HEK293 (cell line): Measurements from ENCODE around the gene ACTRT2.

Experiments used
- CTCF ChIA-PET: fragments of 350-600 bp; formaldehyde crosslinking; extraction: SDS; loops from one replicate; lab custom pipeline; 2021; ENCODE audit warnings: antibody characterized with exemption; lab: Yijun Ruan, JAX
- POLR2A ChIA-PET: fragments of 300-600 bp; formaldehyde crosslinking; extraction: SDS; loops from one replicate; lab custom pipeline; 2020; ENCODE audit warnings: antibody characterized with exemption, inconsistent platforms; lab: Yijun Ruan, JAX
- H3K27ac ChIP-seq: fragments of 200-500 bp; sonication (Bioruptor generic); 2 replicates; pipeline ENCODE4 v1.5.1; 2014; ENCODE audit warnings: low read depth, low read length, control low read depth, inconsistent platforms; ENCODE audit errors: extremely low read depth
- H3K36me3 ChIP-seq, 2 experiments: fragments of 200-500 bp in 1 of 2; sonication (Bioruptor generic) in 1 of 2; 1 replicate in 1 of 2; 2 replicates in 1 of 2; pipeline ENCODE4 v1.5.1; 2014 to 2017; ENCODE audit warnings: inconsistent platforms in 2 of 2, low read length in 2 of 2; ENCODE audit not compliant: control insufficient read depth in 2 of 2, insufficient read depth in 1 of 2
- H3K4me1 ChIP-seq: fragments of 200-500 bp; sonication (Bioruptor generic); 2 replicates; pipeline ENCODE4 v1.5.1; 2014; ENCODE audit warnings: mild to moderate bottlenecking, low read length, inconsistent platforms; ENCODE audit not compliant: control insufficient read depth, insufficient read depth
- H3K4me3 ChIP-seq: 2 replicates; pipeline ENCODE4 v1.5.1; 2011; ENCODE audit warnings: low read depth, mild to moderate bottlenecking, control low read depth, low read length, moderate library complexity
- H3K9me3 ChIP-seq: fragments of 200-500 bp; sonication (Bioruptor generic); 2 replicates; pipeline ENCODE4 v1.5.1; 2014; ENCODE audit warnings: low read depth, low read length, inconsistent platforms; ENCODE audit not compliant: control insufficient read depth, insufficient read depth
- ATF2 ChIP-seq: fragments of 450-650 bp; formaldehyde crosslinking; IDR thresholded peaks from 2 replicates; pipeline ENCODE4 v1.5.1; 2016; ENCODE audit warnings: missing biosample characterization, missing genetic modification characterization, low read depth
- BCL11A ChIP-seq: fragments of 450-650 bp; formaldehyde crosslinking; IDR thresholded peaks from 2 replicates; pipeline ENCODE4 v1.5.1; 2016; ENCODE audit warnings: low read depth, missing biosample characterization, missing genetic modification characterization
- BCL6B ChIP-seq: fragments of 450-650 bp; formaldehyde crosslinking; IDR thresholded peaks from 2 replicates; pipeline ENCODE4 v1.5.1; 2017; ENCODE audit warnings: missing biosample characterization, missing genetic modification characterization
- GLI4 ChIP-seq: fragments of 450-650 bp; formaldehyde crosslinking; IDR thresholded peaks from 2 replicates; pipeline ENCODE4 v1.5.1; 2016; ENCODE audit warnings: missing biosample characterization, missing genetic modification characterization
- PBX3 ChIP-seq: sonication (generic); formaldehyde crosslinking; IDR thresholded peaks from 2 replicates; pipeline ENCODE4 v1.8.1; 2022; ENCODE audit warnings: mild to moderate bottlenecking, moderate library complexity, missing genetic modification reagents
- WT1 ChIP-seq: fragments of 450-650 bp; formaldehyde crosslinking; IDR thresholded peaks from 2 replicates; pipeline ENCODE4 v1.5.1; 2016; ENCODE audit warnings: missing biosample characterization, missing genetic modification characterization
- YY2 ChIP-seq: fragments of 450-650 bp; formaldehyde crosslinking; IDR thresholded peaks from 2 replicates; pipeline ENCODE4 v1.5.1; 2016; ENCODE audit warnings: missing biosample characterization, missing genetic modification characterization
- ZNF146 ChIP-seq: fragments of 450-650 bp; formaldehyde crosslinking; IDR thresholded peaks from 2 replicates; pipeline ENCODE4 v1.5.1; 2016; ENCODE audit warnings: missing biosample characterization, missing genetic modification characterization
- ZNF350 ChIP-seq: fragments of 450-650 bp; formaldehyde crosslinking; IDR thresholded peaks from 2 replicates; pipeline ENCODE4 v1.5.0; 2017; ENCODE audit warnings: missing biosample characterization, mild to moderate bottlenecking, missing genetic modification characterization
- ZNF473 ChIP-seq: fragments of 450-650 bp; formaldehyde crosslinking; IDR thresholded peaks from 2 replicates; pipeline ENCODE4 v1.5.1; 2017; ENCODE audit warnings: missing biosample characterization, missing genetic modification characterization
- ZNF529 ChIP-seq: fragments of 450-650 bp; formaldehyde crosslinking; IDR thresholded peaks from 2 replicates; pipeline ENCODE4 v1.5.1; 2017; ENCODE audit warnings: missing genetic modification characterization, missing biosample characterization; ENCODE audit not compliant: insufficient replicate concordance
- ZNF544 ChIP-seq: fragments of 450-650 bp; formaldehyde crosslinking; IDR thresholded peaks from 2 replicates; pipeline ENCODE4 v1.5.0; 2017; ENCODE audit warnings: missing biosample characterization, missing genetic modification characterization
- ZNF555 ChIP-seq: fragments of 450-650 bp; formaldehyde crosslinking; conservative IDR thresholded peaks from 2 replicates; pipeline ENCODE4 v1.5.1; 2017; ENCODE audit warnings: missing biosample characterization, mild to moderate bottlenecking, missing genetic modification characterization, inconsistent platforms
- ZNF585B ChIP-seq: fragments of 450-650 bp; formaldehyde crosslinking; IDR thresholded peaks from 2 replicates; pipeline ENCODE4 v1.5.1; 2016; ENCODE audit warnings: missing biosample characterization, missing genetic modification characterization
- ZNF626 ChIP-seq: fragments of 450-650 bp; sonication (Bioruptor Pico); formaldehyde crosslinking; IDR thresholded peaks from 2 replicates; pipeline ENCODE4 v1.5.1; 2018; ENCODE audit warnings: missing biosample characterization, missing genetic modification characterization, inconsistent platforms
- ZNF664 ChIP-seq: fragments of 450-650 bp; formaldehyde crosslinking; IDR thresholded peaks from 2 replicates; pipeline ENCODE4 v1.5.1; 2016; ENCODE audit warnings: missing biosample characterization, missing genetic modification characterization
- ZNF677 ChIP-seq: fragments of 450-650 bp; IDR thresholded peaks from 2 replicates; pipeline ENCODE4 v1.5.0; 2018; ENCODE audit warnings: missing biosample characterization, mild to moderate bottlenecking, missing genetic modification characterization, moderate library complexity
- TF ChIP-seq, protein P1 (sequence below): fragments of 450-650 bp; formaldehyde crosslinking; IDR thresholded peaks from 2 replicates; pipeline ENCODE4 v1.5.1; 2017; ENCODE audit warnings: missing biosample characterization, missing genetic modification characterization
- TF ChIP-seq, protein P2 (sequence below): fragments of 450-650 bp; formaldehyde crosslinking; conservative IDR thresholded peaks from 2 replicates; pipeline ENCODE4 v1.5.1; 2016; ENCODE audit warnings: low read depth, missing biosample characterization, missing genetic modification characterization
- TF ChIP-seq, protein P3 (sequence below): fragments of 450-650 bp; formaldehyde crosslinking; IDR thresholded peaks from 2 replicates; pipeline ENCODE4 v1.5.1; 2016; ENCODE audit warnings: missing biosample characterization, missing genetic modification characterization, borderline replicate concordance

ACTRT2 gene

GRCh38 chr1:3024588-3024987 lies 3.3 kb downstream of the ACTRT2 start:
- TF ChIP-seq ZNF664 (tag by site-specific recombination): no peak
- TF ChIP-seq ZNF544: no peak
- TF ChIP-seq ATF2: no peak
- TF ChIP-seq ZNF529: no peak
- TF ChIP-seq GLI4 (tag by site-specific recombination): no peak
- TF ChIP-seq ZNF555 (tag by site-specific recombination): no peak
- no peak for TF ChIP-seq PBX3 (CRISPR knock-in tag)
- TF ChIP-seq ZNF350 (tag by site-specific recombination): no peak
- no peak for TF ChIP-seq BCL11A (tag by site-specific recombination)
- no peak for TF ChIP-seq ZNF585B (tag by site-specific recombination)
- TF ChIP-seq ZNF473 (tag by site-specific recombination): no peak
- POLR2A ChIA-PET: no interaction called here
- CTCF ChIA-PET: interaction anchor here (0.7 to 2.3 kb wide), 5 partner anchors 12 to 429 kb away, joined by 3 to 10 read pairs (median 3); no protein-coding TSS in a partner anchor

DNA sequence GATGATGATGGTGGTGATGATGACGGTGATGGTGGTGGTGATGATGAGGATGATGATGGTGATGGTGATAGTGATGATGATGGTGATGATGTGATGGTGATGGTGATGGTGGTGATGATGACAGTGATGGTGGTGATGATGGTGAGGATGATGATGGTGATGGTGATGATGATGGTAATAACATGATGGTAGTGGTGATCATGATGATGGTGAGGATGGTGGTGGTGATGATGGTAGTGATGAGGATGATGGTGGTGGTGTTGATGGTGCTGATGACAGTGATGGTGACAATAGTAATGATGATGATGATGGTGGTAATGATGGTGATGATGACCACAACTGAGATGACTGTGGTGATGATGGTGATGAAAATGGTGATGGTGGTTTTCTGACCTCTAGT lies 4.9 kb downstream of the ACTRT2 start:
- POLR2A ChIA-PET: no interaction called here
- CTCF ChIA-PET: no interaction called here
- Histone ChIP-seq H3K4me3 (no peak overlapping the region), H3K4me1 (no peaks in the 10 kb centered on the region), H3K36me3 (no peaks in the 10 kb centered on the region), H3K27ac (no peak overlapping the region), H3K9me3 (no peaks in the 10 kb centered on the region)
- TF ChIP-seq, protein P1, sequence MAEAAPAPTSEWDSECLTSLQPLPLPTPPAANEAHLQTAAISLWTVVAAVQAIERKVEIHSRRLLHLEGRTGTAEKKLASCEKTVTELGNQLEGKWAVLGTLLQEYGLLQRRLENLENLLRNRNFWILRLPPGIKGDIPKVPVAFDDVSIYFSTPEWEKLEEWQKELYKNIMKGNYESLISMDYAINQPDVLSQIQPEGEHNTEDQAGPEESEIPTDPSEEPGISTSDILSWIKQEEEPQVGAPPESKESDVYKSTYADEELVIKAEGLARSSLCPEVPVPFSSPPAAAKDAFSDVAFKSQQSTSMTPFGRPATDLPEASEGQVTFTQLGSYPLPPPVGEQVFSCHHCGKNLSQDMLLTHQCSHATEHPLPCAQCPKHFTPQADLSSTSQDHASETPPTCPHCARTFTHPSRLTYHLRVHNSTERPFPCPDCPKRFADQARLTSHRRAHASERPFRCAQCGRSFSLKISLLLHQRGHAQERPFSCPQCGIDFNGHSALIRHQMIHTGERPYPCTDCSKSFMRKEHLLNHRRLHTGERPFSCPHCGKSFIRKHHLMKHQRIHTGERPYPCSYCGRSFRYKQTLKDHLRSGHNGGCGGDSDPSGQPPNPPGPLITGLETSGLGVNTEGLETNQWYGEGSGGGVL (tag by site-specific recombination): no peak
- no peak for TF ChIP-seq ZNF677 (tag by site-specific recombination)
- TF ChIP-seq, protein P2, sequence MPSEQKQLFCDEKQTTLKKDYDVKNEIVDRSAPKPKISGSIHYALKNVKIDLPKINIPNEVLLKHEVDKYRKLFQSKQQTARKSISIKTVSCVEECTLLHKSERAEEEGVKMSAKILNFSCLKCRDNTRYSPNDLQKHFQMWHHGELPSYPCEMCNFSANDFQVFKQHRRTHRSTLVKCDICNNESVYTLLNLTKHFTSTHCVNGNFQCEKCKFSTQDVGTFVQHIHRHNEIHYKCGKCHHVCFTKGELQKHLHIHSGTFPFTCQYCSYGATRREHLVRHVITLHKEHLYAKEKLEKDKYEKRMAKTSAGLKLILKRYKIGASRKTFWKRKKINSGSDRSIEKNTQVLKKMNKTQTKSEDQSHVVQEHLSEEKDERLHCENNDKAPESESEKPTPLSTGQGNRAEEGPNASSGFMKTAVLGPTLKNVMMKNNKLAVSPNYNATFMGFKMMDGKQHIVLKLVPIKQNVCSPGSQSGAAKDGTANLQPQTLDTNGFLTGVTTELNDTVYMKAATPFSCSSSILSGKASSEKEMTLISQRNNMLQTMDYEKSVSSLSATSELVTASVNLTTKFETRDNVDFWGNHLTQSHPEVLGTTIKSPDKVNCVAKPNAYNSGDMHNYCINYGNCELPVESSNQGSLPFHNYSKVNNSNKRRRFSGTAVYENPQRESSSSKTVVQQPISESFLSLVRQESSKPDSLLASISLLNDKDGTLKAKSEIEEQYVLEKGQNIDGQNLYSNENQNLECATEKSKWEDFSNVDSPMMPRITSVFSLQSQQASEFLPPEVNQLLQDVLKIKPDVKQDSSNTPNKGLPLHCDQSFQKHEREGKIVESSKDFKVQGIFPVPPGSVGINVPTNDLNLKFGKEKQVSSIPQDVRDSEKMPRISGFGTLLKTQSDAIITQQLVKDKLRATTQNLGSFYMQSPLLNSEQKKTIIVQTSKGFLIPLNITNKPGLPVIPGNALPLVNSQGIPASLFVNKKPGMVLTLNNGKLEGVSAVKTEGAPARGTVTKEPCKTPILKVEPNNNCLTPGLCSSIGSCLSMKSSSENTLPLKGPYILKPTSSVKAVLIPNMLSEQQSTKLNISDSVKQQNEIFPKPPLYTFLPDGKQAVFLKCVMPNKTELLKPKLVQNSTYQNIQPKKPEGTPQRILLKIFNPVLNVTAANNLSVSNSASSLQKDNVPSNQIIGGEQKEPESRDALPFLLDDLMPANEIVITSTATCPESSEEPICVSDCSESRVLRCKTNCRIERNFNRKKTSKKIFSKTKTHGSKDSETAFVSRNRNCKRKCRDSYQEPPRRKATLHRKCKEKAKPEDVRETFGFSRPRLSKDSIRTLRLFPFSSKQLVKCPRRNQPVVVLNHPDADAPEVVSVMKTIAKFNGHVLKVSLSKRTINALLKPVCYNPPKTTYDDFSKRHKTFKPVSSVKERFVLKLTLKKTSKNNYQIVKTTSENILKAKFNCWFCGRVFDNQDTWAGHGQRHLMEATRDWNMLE: no peak
- TF ChIP-seq YY2 (tag by site-specific recombination): 0 out of 2 replicates have a peak, but pooled peaks have one; percentile 19
- TF ChIP-seq BCL6B (tag by site-specific recombination): no peak
- TF ChIP-seq WT1 (tag by site-specific recombination): no peak
- TF ChIP-seq, protein P3, sequence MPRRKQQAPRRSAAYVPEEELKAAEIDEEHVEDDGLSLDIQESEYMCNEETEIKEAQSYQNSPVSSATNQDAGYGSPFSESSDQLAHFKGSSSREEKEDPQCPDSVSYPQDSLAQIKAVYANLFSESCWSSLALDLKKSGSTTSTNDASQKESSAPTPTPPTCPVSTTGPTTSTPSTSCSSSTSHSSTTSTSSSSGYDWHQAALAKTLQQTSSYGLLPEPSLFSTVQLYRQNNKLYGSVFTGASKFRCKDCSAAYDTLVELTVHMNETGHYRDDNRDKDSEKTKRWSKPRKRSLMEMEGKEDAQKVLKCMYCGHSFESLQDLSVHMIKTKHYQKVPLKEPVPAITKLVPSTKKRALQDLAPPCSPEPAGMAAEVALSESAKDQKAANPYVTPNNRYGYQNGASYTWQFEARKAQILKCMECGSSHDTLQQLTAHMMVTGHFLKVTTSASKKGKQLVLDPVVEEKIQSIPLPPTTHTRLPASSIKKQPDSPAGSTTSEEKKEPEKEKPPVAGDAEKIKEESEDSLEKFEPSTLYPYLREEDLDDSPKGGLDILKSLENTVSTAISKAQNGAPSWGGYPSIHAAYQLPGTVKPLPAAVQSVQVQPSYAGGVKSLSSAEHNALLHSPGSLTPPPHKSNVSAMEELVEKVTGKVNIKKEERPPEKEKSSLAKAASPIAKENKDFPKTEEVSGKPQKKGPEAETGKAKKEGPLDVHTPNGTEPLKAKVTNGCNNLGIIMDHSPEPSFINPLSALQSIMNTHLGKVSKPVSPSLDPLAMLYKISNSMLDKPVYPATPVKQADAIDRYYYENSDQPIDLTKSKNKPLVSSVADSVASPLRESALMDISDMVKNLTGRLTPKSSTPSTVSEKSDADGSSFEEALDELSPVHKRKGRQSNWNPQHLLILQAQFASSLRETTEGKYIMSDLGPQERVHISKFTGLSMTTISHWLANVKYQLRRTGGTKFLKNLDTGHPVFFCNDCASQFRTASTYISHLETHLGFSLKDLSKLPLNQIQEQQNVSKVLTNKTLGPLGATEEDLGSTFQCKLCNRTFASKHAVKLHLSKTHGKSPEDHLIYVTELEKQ (tag by site-specific recombination): no peak
- 0 out of 2 replicates have a peak, but pooled peaks have one; percentile 6 for TF ChIP-seq ZNF146
- TF ChIP-seq ZNF626 (tag by site-specific recombination): no peak

More at GRCh38 chr1:3024588-3024987, 3.3 kb downstream of the ACTRT2 start:
- H3K9me3 ChIP-seq: no peaks in the 10 kb centered on the region
- H3K4me1 ChIP-seq: no peaks in the 10 kb centered on the region
- no peaks in the 10 kb centered on the region for H3K36me3 ChIP-seq
- no peak overlapping the region for H3K27ac ChIP-seq
- H3K4me3 ChIP-seq: no peak overlapping the region
